Measurements from ENCODE around the gene PES1. TPM values are rescaled to one million over a fixed set of nuclear protein-coding genes. Genes with fewer than 3 reads are reported as not detected.
"Not testable (repeated sequence)": the region's sequence is repeated elsewhere in the genome, so short reads cannot be mapped to it uniquely, and the experiment has no call there.

PES1 gene
- total RNA-seq, 4 donors from 2014 or later: 28.2 to 55.7 (median 42.9) TPM

- intact Hi-C loops (cut with DNase I): no loop called here
- no peaks in the 10 kb centered on the region for H3K36me3 ChIP-seq
- WGBS: 71% methylated on average over 9 of the region's 10 CpGs
Observed at GRCh38 chr22:30561402-30562189, 30.1 kb downstream of the PES1 start.

GRCh38 chr22:30560643-30561202 lies 31.0 kb downstream of the PES1 start:
- H3K9me3 ChIP-seq; intact Hi-C loops (cut with DNase I); DNase-seq (ENCODE audit: extremely low spot score); H3K4me1 ChIP-seq; H3K4me3 ChIP-seq; H3K27me3 ChIP-seq; H3K27ac ChIP-seq (replicated peaks in 1 of 4); H3K36me3 ChIP-seq: not testable (repeated sequence)
- 87% methylated on average over 11 of the region's 11 CpGs for WGBS

More at GRCh38 chr22:30561402-30562189, 30.1 kb downstream of the PES1 start:
- no peak overlapping the region for H3K4me3 ChIP-seq
- H3K9me3 ChIP-seq: no peaks in the 10 kb centered on the region
- no peak overlapping the region for H3K27ac ChIP-seq (replicated peaks in 1 of 4)
- H3K27me3 ChIP-seq: no peaks in the 10 kb centered on the region
- no peak for DNase-seq (ENCODE audit: extremely low spot score)
- H3K4me1 ChIP-seq: no peaks in the 10 kb centered on the region
- TF ChIP-seq POLR2AphosphoS5 (IDR thresholded peaks at IDR 0.05) (no peak), POLR2A (IDR thresholded peaks at IDR 0.05; ENCODE audit: low read depth) (no peak), CTCF (IDR thresholded peaks at IDR 0.05) (no peak), EP300 (IDR thresholded peaks at IDR 0.05) (no peak)

GRCh38 chr22:30559889-30560288 lies 31.8 kb downstream of the PES1 start:
- H3K27ac ChIP-seq (replicated peaks in 1 of 4): no peak overlapping the region
- no peaks in the 10 kb centered on the region for H3K4me1 ChIP-seq
- no peak overlapping the region for H3K4me3 ChIP-seq
- peaks cover 0 to 5% (median 0%) of the 10 kb centered on the region in 4 donors for H3K36me3 ChIP-seq
- TF ChIP-seq POLR2A (IDR thresholded peaks at IDR 0.05; ENCODE audit: low read depth) (no peak), CTCF (IDR thresholded peaks at IDR 0.05) (no peak), POLR2AphosphoS5 (IDR thresholded peaks at IDR 0.05) (no peak), EP300 (IDR thresholded peaks at IDR 0.05) (no peak)
- no peaks in the 10 kb centered on the region for H3K27me3 ChIP-seq
- H3K9me3 ChIP-seq: no peaks in the 10 kb centered on the region
- 80% methylated on average over 6 of the region's 6 CpGs for WGBS
- no peak for DNase-seq (ENCODE audit: extremely low spot score)
- intact Hi-C loops (cut with DNase I): no loop called here

- Histone ChIP-seq H3K36me3 (peaks cover 0 to 9% (median 0%) of the 10 kb centered on the region in 4 donors), H3K27ac (replicated peaks in 1 of 4) (no peak overlapping the region), H3K9me3 (no peaks in the 10 kb centered on the region), H3K4me1 (no peaks in the 10 kb centered on the region), H3K4me3 (no peak overlapping the region), H3K27me3 (no peaks in the 10 kb centered on the region)
- 84% methylated on average over 8 of the region's 8 CpGs for WGBS
- TF ChIP-seq EP300 (IDR thresholded peaks at IDR 0.05): no peak
- TF ChIP-seq POLR2AphosphoS5 (IDR thresholded peaks at IDR 0.05): no peak
- no peak for TF ChIP-seq CTCF (IDR thresholded peaks at IDR 0.05)
- no peak for TF ChIP-seq POLR2A (IDR thresholded peaks at IDR 0.05; ENCODE audit: low read depth)
- intact Hi-C loops (cut with DNase I): no loop called here
- no peak for DNase-seq (ENCODE audit: extremely low spot score)
Observed at GRCh38 chr22:30557243-30557642, 34.5 kb downstream of the PES1 start.

GRCh38 chr22:30556388-30556787 lies 35.3 kb downstream of the PES1 start:
- TF ChIP-seq CTCF (IDR thresholded peaks at IDR 0.05) (no peak), POLR2AphosphoS5 (IDR thresholded peaks at IDR 0.05) (no peak), EP300 (IDR thresholded peaks at IDR 0.05) (no peak), POLR2A (IDR thresholded peaks at IDR 0.05; ENCODE audit: low read depth) (no peak)
- no peaks in the 10 kb centered on the region for H3K27me3 ChIP-seq
- H3K4me3 ChIP-seq: no peak overlapping the region
- no peaks in the 10 kb centered on the region for H3K9me3 ChIP-seq
- H3K27ac ChIP-seq (replicated peaks in 1 of 4): no peak overlapping the region
- intact Hi-C loops (cut with DNase I): no loop called here
- no peaks in the 10 kb centered on the region for H3K4me1 ChIP-seq
- H3K36me3 ChIP-seq: peaks cover 0 to 9% (median 0%) of the 10 kb centered on the region in 4 donors
- 78% methylated on average over 6 of the region's 6 CpGs for WGBS
- no peak for DNase-seq (ENCODE audit: extremely low spot score)

Data from esophagus muscularis mucosa (tissue), 4 donors.